HG02943 (cell line): ENCODE measurements around the gene SYNGR1.
"Not testable (repeated sequence)": the region's sequence is repeated elsewhere in the genome, so short reads cannot be mapped to it uniquely, and the experiment has no call there.

Experiments
- ATAC-seq: cut with Tn5 transposase; IDR thresholded peaks from one replicate; pipeline ENCODE4 v1.9.1; 2021; ENCODE audit warnings: mild to moderate bottlenecking, low read depth, moderate library complexity; ENCODE audit not compliant: unreplicated experiment

Gene SYNGR1

DNA sequence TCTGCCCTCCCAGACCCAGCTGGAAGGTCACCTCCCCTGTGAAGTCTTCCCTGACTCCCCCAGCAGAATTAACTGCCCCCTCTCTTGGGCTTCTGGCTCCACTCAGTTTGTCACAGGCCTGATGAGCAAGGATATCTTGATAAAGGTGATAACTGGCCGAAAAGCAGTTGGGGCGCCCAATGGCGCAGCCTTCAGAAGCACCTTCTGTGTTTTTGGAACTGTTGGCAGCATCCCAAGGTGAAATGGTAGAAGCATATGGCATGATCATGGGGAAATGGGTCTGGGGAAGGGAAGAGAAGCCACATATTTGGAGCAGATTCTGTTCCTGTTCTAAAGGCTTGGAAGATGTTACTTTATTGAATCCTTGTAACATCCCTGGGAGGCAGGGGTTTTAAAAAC lies 47.0 kb downstream of the SYNGR1 start:
- no peak for ATAC-seq

DNA sequence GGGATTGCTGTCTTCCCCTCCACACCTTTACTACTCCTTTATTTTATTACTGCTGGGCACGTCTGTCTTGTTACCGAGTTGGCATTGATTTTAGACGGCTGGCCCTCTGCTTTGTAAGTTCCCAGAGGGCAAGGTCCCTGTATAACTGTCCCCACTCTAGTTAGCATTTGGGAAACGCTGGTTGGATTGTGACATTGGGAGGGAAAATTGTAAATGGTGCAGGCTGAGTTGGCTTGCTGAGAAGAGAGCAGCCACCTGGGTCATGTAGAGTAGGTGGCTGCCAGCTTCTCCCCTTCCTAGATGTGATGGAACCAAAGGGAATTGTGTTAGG lies 51.5 kb downstream of the SYNGR1 start:
- no peak for ATAC-seq

DNA sequence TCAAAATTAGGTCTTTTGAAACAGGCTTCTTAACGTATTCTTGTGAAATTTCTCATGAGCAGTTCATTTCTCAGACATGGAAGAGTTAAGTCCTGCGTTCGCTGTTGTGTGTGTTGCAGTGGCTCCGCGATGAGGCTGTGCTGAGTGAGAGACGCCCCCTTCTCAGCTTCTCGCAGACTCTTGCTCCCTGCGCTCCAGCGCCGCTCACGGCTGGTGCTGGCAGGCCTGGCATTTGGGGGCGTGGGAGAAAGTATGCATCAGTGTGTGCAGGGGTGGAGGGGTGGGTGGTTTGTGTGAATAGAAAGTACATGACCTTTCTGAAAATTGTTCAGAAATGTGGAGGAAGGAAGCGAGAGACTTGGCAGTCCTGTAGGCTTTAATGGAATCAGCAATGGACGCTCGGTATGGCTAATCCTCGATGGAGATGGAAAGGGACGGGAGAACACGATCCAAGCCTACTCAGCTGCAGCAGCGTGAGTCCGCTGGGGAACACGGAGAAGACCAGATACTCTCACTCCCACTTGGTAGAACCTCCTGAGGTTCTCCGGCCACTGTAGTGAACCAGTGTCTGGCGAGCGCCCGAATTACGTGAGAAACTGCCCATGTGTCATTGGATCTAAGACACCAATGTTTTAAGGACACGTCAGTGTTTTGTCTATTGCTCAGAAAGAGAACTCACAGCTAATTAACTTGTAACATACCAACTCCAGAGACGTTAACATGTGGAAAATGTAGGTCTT lies 55.7 kb downstream of the SYNGR1 start:
- ATAC-seq: no peak

- ATAC-seq: no peak
Observed at GRCh38 chr22:39408173-39408572, 58.4 kb downstream of the SYNGR1 start.

GRCh38 chr22:39408807-39409206 lies 59.0 kb downstream of the SYNGR1 start:
- ATAC-seq: no peak

GRCh38 chr22:39409516-39410029 lies 59.8 kb downstream of the SYNGR1 start:
- no peak for ATAC-seq

GRCh38 chr22:39410264-39410663 lies 60.5 kb downstream of the SYNGR1 start:
- no peak for ATAC-seq

DNA sequence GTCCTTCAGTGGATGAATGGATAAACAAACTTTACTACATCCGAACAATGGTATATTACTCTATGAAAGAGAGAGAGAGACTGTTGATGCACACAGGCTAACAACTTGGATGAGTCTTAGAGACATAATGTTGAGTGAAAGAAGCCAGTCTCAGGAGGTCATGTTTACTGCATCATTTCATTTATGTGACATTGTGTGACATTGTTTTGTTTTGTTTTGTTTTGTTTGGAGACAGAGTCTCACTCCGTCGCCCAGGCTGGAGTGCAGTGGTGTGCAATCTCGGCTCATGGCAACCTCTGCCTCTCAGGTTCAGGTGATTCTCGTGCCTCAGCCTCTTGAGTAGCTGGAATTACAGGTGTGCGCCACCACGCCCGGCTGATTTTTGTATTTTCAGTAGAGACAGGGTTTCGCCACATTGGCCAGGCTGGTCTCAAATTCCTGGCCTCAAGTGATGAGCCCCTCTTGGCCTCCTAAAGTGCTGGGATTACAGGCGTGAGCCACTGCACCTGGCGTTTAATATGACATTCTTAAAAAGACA lies 62.1 kb downstream of the SYNGR1 start:
- not testable (repeated sequence) for ATAC-seq

GRCh38 chr22:39413204-39413603 lies 63.4 kb downstream of the SYNGR1 start:
- not testable (repeated sequence) for ATAC-seq

GRCh38 chr22:39414377-39414776 lies 64.6 kb downstream of the SYNGR1 start:
- ATAC-seq: no peak

DNA sequence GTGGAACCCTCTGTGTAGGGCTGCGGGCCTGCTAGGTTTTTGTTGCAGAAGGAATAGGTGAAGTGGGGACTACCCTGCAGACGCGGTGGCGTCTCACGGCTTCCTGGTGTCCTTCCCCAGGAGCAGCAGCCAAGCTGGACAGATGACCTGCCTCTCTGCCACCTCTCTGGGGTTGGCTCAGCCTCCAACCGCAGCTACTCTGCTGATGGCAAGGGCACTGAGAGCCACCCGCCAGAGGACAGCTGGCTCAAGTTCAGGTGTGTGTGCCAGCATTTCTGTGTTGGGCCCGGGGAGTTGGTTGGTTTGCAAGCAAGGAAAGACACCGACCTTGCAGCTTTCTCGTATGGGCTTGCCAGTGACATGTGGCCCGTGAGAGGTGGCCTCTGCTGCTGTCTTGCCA lies 65.1 kb downstream of the SYNGR1 start:
- no peak for ATAC-seq

DNA sequence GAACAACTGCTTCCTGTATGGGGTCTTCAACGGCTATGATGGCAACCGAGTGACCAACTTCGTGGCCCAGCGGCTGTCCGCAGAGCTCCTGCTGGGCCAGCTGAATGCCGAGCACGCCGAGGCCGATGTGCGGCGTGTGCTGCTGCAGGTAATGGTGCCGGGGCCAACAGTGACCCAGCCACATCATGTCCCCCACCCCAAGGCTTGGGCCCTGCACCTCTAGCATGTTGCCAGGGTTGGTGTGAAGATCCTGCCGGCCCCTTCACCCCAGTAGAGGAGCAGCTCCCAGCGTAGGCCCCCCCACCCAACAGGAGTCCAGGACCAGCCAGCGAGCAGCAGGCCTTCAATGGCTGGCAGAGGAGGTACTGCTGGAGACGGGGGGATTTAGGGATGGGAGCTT lies 65.7 kb downstream of the SYNGR1 start:
- ATAC-seq: no peak

GRCh38 chr22:39416319-39416718 lies 66.5 kb downstream of the SYNGR1 start:
- no peak for ATAC-seq

GRCh38 chr22:39417641-39418040 lies 67.8 kb downstream of the SYNGR1 start:
- ATAC-seq: no peak

GRCh38 chr22:39418696-39419095 lies 68.9 kb downstream of the SYNGR1 start:
- ATAC-seq: no peak

GRCh38 chr22:39419096-39419495 lies 69.3 kb downstream of the SYNGR1 start:
- no peak for ATAC-seq

GRCh38 chr22:39419911-39420310 lies 70.1 kb downstream of the SYNGR1 start:
- no peak for ATAC-seq

DNA sequence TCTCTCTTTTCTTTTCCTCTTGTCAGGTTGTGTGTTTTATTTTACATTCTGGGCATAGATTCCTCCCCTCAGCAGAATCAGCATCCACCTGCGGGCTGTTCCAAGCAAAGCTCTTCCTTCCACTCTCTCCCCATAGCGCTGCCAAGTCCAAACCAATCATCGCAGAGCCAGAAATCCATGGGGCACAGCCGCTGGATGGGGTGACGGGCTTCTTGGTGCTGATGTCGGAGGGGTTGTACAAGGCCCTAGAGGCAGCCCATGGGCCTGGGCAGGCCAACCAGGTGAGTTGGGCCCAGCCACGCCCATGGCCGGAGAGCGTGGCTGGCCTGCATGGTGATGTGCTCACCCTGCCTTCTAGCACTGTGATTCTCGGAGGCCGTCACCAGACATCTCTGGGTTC lies 71.9 kb downstream of the SYNGR1 start:
- no peak for ATAC-seq

- ATAC-seq: no peak
Observed at GRCh38 chr22:39422101-39422500, 72.3 kb downstream of the SYNGR1 start.

GRCh38 chr22:39422721-39423120 lies 72.9 kb downstream of the SYNGR1 start:
- ATAC-seq: no peak

GRCh38 chr22:39423976-39424375 lies 74.2 kb downstream of the SYNGR1 start:
- ATAC-seq: no peak

- no peak for ATAC-seq
Observed at GRCh38 chr22:39426380-39427043, 76.7 kb downstream of the SYNGR1 start.
